GM18867 (cell line): Measurements from ENCODE around the gene ANKS1A.

Experiments
- ATAC-seq: cut with Tn5 transposase; IDR thresholded peaks from one replicate; pipeline ENCODE4 v1.9.1; 2021; ENCODE audit warnings: mild to moderate bottlenecking, moderate library complexity; ENCODE audit not compliant: unreplicated experiment

The ANKS1A gene

GRCh38 chr6:35017411-35018181, 128.5 kb downstream of the ANKS1A start:
- no peak for ATAC-seq

GRCh38 chr6:35018182-35018519, 129.1 kb downstream of the ANKS1A start:
- no peak for ATAC-seq

GRCh38 chr6:35018746-35019145, 129.7 kb downstream of the ANKS1A start:
- ATAC-seq, result no peak

GRCh38 chr6:35019171-35019570, 130.1 kb downstream of the ANKS1A start:
- ATAC-seq, result no peak

- no peak for ATAC-seq
Observed at GRCh38 chr6:35019831-35020230, 130.8 kb downstream of the ANKS1A start.

GRCh38 chr6:35021004-35021403, 131.9 kb downstream of the ANKS1A start:
- no peak for ATAC-seq

GRCh38 chr6:35023091-35024000, 134.3 kb downstream of the ANKS1A start:
- ATAC-seq, result no peak

GRCh38 chr6:35024551-35025054, 135.5 kb downstream of the ANKS1A start:
- no peak for ATAC-seq

GRCh38 chr6:35025232-35026188, 136.5 kb downstream of the ANKS1A start:
- ATAC-seq, result no peak

- ATAC-seq, result no peak
Observed at GRCh38 chr6:35026434-35027222, 137.6 kb downstream of the ANKS1A start.

GRCh38 chr6:35027807-35028206, 138.8 kb downstream of the ANKS1A start:
- ATAC-seq, result no peak

- no peak for ATAC-seq
Observed at GRCh38 chr6:35028781-35029769, 140.0 kb downstream of the ANKS1A start.

- no peak for ATAC-seq
Observed at GRCh38 chr6:35030099-35030498, 141.0 kb downstream of the ANKS1A start.

- ATAC-seq, result no peak
Observed at GRCh38 chr6:35031611-35032529, 142.8 kb downstream of the ANKS1A start.

- ATAC-seq, result no peak
Observed at GRCh38 chr6:35033683-35034082, 144.6 kb downstream of the ANKS1A start.

GRCh38 chr6:35034411-35035191, 145.5 kb downstream of the ANKS1A start:
- ATAC-seq, result no peak

- ATAC-seq, result no peak
Observed at GRCh38 chr6:35035481-35036030, 146.5 kb downstream of the ANKS1A start.
